HG03175 (cell line): ENCODE results near the gene MYO1B.

Experiments used
- ATAC-seq: cut with Tn5 transposase; IDR thresholded peaks from one replicate; pipeline ENCODE4 v1.9.1; 2021; ENCODE audit warnings: mild to moderate bottlenecking, moderate library complexity; ENCODE audit not compliant: unreplicated experiment

MYO1B gene

DNA sequence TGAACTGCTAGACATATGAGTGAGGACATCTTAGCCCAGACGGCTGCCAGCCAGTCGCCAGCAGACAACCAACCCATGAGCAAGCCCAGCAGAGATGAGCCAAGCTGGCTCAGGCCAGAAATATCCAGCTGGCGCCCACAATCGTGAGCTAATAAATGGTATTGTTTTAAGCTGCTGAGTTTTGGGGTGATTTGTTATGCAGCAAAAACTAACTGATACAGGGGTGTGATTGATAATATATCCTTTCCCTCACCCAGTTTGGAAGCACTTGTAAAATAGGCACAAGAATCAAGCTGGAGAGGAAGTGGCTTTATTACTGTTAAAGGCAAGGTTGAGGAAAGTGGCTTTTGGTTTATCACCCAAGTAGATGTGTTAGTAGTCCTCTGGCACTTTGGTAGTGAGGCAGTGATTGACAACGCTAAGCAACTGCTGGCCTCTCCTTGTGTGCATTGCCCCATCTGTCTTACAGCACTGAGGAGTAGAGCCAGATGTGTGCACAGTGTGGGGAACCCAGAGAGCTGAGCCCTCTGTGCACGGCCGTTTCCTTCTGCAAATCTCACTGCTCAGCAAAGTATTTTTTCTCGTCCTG, 110.1 kb downstream of the MYO1B start:
- no peak for ATAC-seq

DNA sequence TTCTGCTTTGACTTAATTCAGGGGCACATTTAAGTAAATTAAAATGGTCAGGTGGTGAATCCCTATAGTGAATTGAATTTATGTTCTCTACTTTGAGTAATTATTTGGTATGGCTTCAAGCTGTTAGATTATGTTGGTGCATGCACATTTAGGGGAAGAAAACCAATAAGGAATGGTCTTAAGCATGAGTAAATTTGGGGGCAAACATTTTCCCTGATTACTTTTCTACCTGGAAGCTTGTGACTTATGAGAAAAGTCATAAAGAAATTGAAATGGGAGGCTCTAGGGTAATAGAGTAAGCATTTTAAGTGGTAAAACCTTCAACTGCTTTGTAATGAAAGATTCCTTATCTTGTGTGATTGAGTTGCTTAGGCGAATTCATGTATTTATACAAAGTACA, 112.5 kb downstream of the MYO1B start:
- ATAC-seq: no peak

DNA sequence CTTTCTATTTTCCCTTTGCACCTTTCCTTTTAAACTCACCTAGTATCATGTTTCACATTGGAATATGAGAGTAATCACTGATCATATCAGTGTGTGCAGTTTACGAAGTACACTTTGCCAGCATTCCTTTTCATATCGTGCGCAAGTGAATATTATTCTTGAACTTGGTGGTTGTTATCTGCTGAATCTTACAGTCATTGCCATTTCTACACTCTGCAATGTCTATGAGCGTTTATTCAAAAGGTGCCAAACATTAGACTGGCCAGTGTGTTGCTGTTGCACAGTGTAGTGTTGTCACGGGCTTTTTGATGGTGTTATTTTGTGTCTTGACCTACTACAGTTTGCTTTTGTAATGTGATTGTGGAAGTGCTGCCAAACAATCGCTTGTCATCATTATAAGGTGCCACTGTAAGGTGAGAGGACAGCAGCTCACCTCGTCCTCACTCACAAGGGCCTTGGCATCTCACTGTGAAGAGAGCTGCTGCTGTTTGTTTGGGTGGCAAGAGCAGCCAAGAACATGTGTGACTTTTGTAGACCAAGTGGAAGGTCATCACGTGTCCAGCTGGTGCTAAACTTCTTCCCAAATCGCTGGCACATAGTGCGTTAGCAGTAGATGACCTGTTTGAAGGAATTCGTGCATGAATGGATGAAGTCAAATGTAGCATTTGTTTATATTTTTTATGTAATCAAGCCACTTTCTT, 113.3 kb downstream of the MYO1B start:
- no peak for ATAC-seq

DNA sequence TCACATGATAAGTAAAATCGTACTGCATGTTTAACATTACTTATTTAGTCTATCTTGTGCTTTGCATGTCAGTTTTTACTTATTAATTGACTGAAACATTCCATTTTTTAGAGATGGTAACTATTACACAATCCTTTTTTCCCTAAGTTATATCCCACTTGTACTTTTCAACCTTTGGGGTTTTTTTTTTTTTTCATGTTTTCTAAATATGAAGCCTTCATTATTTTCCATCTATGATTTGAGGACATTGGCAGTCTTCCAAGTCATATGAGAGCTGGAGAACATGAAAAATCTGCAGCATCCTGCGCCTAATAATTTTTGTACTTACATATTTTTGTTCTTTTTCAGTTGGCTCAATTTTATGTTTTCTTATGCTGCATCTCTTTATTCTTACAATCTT, 113.9 kb downstream of the MYO1B start:
- ATAC-seq: no peak

GRCh38 chr2:191360918-191361317, 115.7 kb downstream of the MYO1B start:
- no peak for ATAC-seq

GRCh38 chr2:191362841-191363240, 117.6 kb downstream of the MYO1B start:
- no peak for ATAC-seq

DNA sequence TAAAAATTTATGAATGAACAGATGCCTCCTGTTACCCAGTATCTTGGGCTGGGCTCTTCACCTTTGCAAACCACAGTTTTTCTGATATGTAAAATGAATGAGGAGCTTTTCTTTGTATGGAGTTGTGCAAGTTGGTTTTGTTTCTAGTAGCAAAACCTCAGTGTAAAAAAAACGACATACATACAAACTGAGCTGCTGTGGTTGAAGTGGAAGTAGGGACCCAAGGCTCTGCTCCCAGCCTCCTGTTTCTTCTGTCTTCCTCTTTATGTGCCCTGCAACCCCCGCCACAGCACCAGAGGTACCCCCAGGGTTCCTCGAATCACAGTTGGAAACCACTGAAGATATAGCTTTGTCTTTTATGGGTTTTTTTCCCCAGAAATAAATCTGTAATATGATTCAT, 118.1 kb downstream of the MYO1B start:
- ATAC-seq: no peak

GRCh38 chr2:191365089-191365488, 119.9 kb downstream of the MYO1B start:
- ATAC-seq: no peak

- ATAC-seq: no peak
Measured at GRCh38 chr2:191366199-191366598, 121.0 kb downstream of the MYO1B start.

- no peak for ATAC-seq
Measured at GRCh38 chr2:191369034-191369433, 123.8 kb downstream of the MYO1B start.

GRCh38 chr2:191374366-191374765, 129.2 kb downstream of the MYO1B start:
- ATAC-seq: no peak

DNA sequence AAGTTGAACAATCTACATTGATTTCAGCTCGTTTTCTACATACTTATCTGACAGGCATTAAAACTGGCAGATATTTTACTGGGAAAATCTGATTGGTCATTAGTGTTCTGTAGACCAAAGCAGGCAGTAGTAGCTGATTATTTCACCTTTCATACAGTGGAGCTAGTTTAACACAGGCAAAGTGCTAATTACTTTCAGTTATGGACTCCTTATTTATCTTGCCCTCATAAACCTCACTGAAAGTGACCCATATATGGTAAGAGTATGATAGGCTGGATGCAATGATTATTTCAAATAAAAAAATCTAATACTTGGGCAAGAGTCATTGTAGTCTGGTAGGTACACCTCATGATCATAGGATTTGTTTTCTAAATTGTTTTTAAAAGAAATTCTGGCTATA, 129.7 kb downstream of the MYO1B start:
- no peak for ATAC-seq

DNA sequence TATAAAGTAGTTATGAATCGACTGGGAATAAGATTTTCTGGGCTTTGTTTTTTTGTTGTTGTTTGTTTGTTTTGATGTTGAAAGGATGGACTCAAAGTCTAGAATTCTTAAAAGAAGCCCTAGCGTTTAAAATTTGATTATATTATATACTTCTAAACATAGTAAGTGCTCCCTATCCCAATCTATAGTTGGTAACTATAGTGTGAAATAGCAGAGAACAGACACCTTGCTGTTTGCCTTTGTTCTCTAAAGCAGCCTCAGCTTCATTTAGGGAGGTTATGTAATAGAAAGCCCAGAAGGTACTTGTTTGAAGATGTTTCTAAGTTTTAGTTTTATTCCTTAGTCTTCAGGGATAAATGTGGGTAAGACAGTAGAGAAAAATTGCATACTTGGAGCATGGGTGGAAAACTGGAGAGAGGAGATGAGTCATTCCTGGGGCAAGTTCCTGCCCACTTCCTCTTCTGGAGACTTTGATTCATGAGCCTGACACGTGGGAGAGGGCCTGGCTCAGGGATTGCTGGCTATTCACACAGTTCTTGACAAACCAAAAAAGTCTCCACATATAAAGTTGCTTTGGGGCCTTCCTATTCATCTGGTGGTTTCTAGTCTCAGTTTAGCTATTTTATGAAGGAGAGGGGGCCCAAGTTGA, 131.9 kb downstream of the MYO1B start:
- peak; percentile 82 for ATAC-seq

DNA sequence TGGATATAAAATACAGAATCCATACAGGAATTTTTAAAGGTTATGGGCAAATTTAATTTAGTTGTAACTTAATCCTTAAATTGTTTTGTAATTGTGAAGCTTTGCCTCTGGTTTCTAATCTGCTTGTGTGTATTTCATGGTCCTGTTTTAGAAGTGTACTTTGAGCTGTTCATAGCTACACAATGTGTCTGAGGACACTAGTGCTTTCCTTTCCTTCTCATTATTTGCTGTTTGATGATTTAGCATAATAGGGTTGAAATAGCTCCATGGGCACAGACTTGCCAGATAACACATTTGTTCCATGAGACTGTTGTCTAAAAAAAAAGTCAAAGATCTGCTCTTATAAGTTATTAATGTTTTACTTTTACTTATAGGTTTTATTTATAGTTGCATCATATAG, 134.2 kb downstream of the MYO1B start:
- no peak for ATAC-seq

DNA sequence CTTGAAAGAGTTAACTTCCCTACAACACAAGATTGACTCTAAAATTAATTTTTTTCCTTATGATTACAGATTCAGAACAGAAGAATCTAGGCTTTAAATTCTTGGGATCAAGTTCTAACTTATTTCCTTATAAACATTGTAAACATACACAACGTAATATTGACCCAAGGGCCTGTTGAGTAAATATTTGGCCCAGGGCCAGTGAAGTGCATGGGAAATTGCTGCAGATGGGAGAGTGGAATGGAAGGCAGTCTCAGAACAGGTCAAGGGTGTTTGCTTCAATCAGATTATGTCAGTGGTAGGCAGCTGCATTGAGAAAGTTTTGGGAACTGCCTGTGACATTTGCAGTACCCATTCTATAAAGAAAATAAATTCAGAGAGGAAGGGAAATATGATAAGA, 137.6 kb downstream of the MYO1B start:
- no peak for ATAC-seq

GRCh38 chr2:191383486-191383885, 138.3 kb downstream of the MYO1B start:
- ATAC-seq: no peak

GRCh38 chr2:191384829-191385228, 139.6 kb downstream of the MYO1B start:
- ATAC-seq: no peak

- ATAC-seq: no peak
Measured at GRCh38 chr2:191385416-191386160, 140.4 kb downstream of the MYO1B start.

- no peak for ATAC-seq
Measured at GRCh38 chr2:191386938-191387536, 141.8 kb downstream of the MYO1B start.

DNA sequence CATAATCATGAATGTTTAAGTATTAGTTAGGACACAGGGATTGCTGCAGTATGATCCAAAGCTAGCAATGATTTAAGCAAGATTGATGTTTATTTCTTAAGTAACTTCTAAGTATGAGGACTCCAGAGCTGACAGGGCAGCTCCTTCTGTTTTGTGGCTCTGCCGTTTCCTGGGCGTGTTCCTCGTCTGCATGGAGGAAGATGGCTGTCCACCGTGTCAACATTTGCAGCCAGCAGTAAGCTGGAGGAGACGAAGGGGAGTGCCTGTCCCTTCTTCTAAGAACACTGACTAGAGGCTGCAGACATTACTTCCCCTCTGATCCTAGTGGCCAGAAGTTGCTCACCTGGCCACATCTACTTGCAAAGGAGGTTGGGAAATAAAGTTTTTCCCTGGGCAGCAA, 144.1 kb downstream of the MYO1B start:
- no peak for ATAC-seq

DNA sequence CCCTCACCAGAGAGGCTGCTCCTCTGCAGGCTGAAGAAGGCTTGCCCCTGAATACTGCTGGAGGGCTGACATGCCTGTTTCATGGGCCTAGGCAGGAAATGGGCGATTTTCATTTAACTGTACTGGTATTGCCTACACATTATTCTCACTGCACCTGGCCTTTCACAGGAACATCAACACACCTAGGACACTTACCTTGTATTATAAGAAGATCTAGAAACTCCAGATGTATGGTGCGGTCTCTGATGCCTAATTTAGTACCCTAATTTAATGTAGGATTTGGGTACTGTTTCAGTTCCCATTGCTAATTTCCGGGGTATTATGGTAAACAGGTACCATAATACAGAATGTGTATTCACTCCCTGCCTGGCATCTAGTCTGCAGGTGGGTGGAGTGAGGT, 146.0 kb downstream of the MYO1B start:
- no peak for ATAC-seq
